Thymus (tissue), 11 donors: ENCODE results near the gene SFRP4. TPM values are rescaled to one million over a fixed set of nuclear protein-coding genes. Genes with fewer than 3 reads are reported as not detected.
A peak's percentile ranks its signal among the peaks of the same experiment; 100 is the strongest.

Source experiments
- DNase-seq, 9 donors: peaks; one replicate each; pipeline ENCODE4 v3.0.0-alpha.2; 2013; ENCODE audit warnings: low spot score in 9 of 9, low read depth in 6 of 9, missing footprints in 1 of 9
- H3K27ac ChIP-seq, 2 donors: one replicate each; pipeline ENCODE4 v1.5.1; 2013; ENCODE audit warnings: control low read depth in 1 of 2, low read depth in 1 of 2, low read length in 1 of 2, mild to moderate bottlenecking in 1 of 2, moderate library complexity in 1 of 2
- H3K27me3 ChIP-seq, 2 donors: one replicate each; pipeline ENCODE4 v1.5.1; 2013; ENCODE audit warnings: low read length in 1 of 2; ENCODE audit not compliant: control insufficient read depth in 2 of 2, insufficient read depth in 1 of 2
- H3K36me3 ChIP-seq, 2 donors: one replicate each; pipeline ENCODE4 v1.5.1; 2013; ENCODE audit warnings: low read length in 1 of 2, mild to moderate bottlenecking in 1 of 2, moderate library complexity in 1 of 2; ENCODE audit not compliant: control insufficient read depth in 2 of 2, insufficient read depth in 2 of 2
- H3K4me1 ChIP-seq, 2 donors: one replicate each; pipeline ENCODE4 v1.5.1; 2013; ENCODE audit warnings: low read length in 2 of 2; ENCODE audit not compliant: control insufficient read depth in 2 of 2, insufficient read depth in 2 of 2
- H3K4me3 ChIP-seq, 2 donors: one replicate each; pipeline ENCODE4 v1.5.1; 2013; ENCODE audit warnings: low read length in 2 of 2, control low read depth in 1 of 2, mild to moderate bottlenecking in 1 of 2
- H3K9me3 ChIP-seq, 2 donors: one replicate each; pipeline ENCODE4 v1.5.1; 2013; ENCODE audit warnings: low read length in 1 of 2, mild to moderate bottlenecking in 1 of 2; ENCODE audit not compliant: control insufficient read depth in 2 of 2, insufficient read depth in 1 of 2
- WGBS: extraction: QIAGEN DNeasy Blood & Tissue Kit; methylation state at CpG from one replicate; pipeline ENCODE4 v1.1.7; 2013; 5-methylcytosine and 5-hydroxymethylcytosine counted together
- polyA plus RNA-seq: library from polyadenylated mRNA; stranded (reverse); fragments of 200-250 nt; gene quantifications from one replicate; pipeline ENCODE4 v1.2.3, GENCODE V29; 2013
- total RNA-seq: library from RNA; stranded (reverse); fragments of 120-200 nt; gene quantifications from one replicate; pipeline ENCODE4 v1.2.4, GENCODE V29; 2013
- donor health status: healthy.

SFRP4 gene
- total and polyA plus RNA-seq, 2 donors = 0.80 to 0.98 TPM

DNA sequence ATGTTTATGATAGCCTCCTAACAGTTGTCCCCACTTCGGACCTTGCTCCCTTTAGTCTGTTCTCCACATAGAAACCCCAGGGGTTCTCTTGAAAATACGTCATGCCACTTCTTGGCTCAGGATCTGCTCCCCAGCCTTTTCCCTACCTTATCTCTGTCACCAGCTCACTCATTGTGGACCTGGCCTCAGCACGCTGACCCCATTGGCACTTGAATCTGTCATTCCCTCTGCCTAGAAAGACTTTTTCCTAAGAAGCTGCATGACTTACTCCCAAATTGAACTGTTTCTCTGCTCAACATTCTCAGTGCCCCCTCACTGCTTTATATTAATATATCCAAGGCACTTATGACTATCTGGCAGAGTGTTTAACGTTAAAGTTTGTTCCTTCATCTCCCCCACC is 12.3 kb upstream of the SFRP4 start:
- no peaks in the 10 kb centered on the region for H3K27me3 ChIP-seq
- no peak overlapping the region for H3K4me3 ChIP-seq
- H3K4me1 ChIP-seq = no peaks in the 10 kb centered on the region
- H3K36me3 ChIP-seq = peaks cover 0 to under 1% of the 10 kb centered on the region in 2 donors
- H3K27ac ChIP-seq = no peak overlapping the region
- no peak for DNase-seq
- 97% methylated on average over 4 of the region's 4 CpGs for WGBS
- H3K9me3 ChIP-seq = no peaks in the 10 kb centered on the region

DNA sequence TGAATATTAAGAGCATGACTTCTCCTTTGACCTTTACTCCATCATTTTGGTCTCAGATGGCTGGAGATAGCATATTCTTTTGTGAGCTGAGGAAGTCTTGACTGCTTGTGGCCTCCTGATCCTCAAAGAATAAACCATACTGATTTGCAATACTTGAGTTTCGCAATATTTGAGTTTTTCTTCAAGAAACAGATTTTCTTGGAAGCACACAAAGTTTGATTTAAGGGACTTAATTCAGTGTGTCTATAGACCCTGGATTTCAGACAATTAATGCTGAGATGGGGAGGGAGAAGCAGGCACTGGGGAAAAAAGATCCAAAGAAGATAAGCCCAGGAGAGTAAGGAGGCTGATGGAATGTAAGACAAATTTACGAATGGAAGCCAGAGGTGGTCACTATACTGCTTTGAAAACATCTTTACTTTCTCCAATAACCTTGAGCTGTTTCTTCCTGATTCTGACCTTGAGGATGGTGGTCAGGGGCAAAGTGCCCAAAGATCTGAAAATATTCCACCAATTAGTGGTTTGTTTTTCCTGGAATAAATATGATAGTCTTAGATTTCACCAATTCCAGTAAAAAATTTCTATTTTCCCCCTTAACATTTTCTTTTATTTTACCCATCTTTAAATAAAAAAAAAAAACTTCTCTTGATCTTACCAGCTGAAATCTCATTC is 11.3 kb upstream of the SFRP4 start:
- Histone ChIP-seq H3K9me3 (no peaks in the 10 kb centered on the region), H3K27ac (no peak overlapping the region), H3K4me1 (no peaks in the 10 kb centered on the region), H3K27me3 (no peaks in the 10 kb centered on the region), H3K4me3 (no peak overlapping the region), H3K36me3 (peaks cover 0 to 3% of the 10 kb centered on the region in 2 donors)
- WGBS = 98% methylated on average over 2 of the region's 2 CpGs
- no peak for DNase-seq

DNA sequence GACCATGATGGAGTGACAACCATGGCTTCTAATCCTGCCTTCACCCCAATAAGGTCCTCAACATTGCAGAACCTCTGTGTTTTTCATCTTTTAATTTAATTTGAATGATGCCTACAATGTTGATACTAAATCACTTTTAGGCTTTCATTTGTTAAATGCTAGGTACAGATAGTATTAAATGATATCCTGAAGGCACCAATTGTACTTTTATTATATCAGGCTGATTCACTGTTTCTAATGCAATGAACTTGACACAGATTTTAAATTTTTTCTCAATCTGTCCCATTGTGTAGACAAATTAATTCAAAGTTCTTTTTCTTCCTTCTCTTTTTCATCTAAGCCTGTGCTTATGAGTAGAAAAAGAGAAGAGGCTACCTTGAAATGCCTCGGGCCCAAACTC is 9.0 kb upstream of the SFRP4 start:
- 95% methylated on average over 1 of the region's 1 CpG for WGBS
- peaks cover 0 to 2% of the 10 kb centered on the region in 2 donors for H3K9me3 ChIP-seq
- peaks cover 0 to 3% of the 10 kb centered on the region in 2 donors for H3K36me3 ChIP-seq
- H3K4me3 ChIP-seq = no peak overlapping the region
- peaks cover 7 to 8% of the 10 kb centered on the region in 2 donors for H3K4me1 ChIP-seq
- H3K27ac ChIP-seq = no peak overlapping the region
- no peak for DNase-seq
- H3K27me3 ChIP-seq = no peaks in the 10 kb centered on the region

DNA sequence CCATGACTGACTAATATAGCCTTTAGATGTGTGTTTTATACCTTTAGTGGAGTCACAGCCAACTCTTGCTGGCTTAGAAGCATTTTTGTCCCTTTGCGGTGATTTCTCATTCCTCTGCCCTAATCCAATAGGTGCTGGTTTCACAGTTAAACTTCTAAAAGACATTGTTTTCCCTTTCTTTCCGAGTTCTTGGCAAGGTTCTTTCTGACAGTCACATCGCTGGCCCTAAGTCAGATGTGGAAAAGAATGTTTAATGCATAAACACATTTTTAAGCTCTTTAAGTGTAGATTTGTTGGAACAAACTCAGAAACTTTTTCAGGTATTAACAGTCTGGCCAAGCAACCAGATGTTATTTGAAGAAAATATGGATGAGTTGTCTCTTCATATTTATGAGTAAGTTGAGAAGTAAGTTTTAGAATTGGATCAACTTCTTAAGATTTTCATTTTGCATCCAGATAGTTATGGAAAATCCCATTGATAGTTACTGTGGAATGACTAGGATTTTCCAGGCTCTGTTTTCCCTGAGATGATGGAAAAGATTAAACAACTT is 7.9 kb upstream of the SFRP4 start:
- H3K27me3 ChIP-seq = no peaks in the 10 kb centered on the region
- peaks cover 0 to 2% of the 10 kb centered on the region in 2 donors for H3K9me3 ChIP-seq
- DNase-seq = no peak
- H3K27ac ChIP-seq = no peak overlapping the region
- peaks cover 8 to 11% of the 10 kb centered on the region in 2 donors for H3K4me1 ChIP-seq
- no peak overlapping the region for H3K4me3 ChIP-seq
- WGBS = 94% methylated on average over 3 of the region's 3 CpGs
- H3K36me3 ChIP-seq = peaks cover 0 to 3% of the 10 kb centered on the region in 2 donors

GRCh38 chr7:37923996-37924395 is 7.4 kb upstream of the SFRP4 start:
- Histone ChIP-seq H3K4me1 (peaks cover 8 to 11% of the 10 kb centered on the region in 2 donors), H3K9me3 (peaks cover 0 to 2% of the 10 kb centered on the region in 2 donors), H3K27ac (no peak overlapping the region), H3K36me3 (peaks cover 0 to 3% of the 10 kb centered on the region in 2 donors), H3K4me3 (no peak overlapping the region), H3K27me3 (peaks cover 0 to 2% of the 10 kb centered on the region in 2 donors)
- no peak for DNase-seq
- WGBS = 95% methylated on average over 1 of the region's 1 CpG

GRCh38 chr7:37921876-37922275 is 5.3 kb upstream of the SFRP4 start:
- Histone ChIP-seq H3K36me3 (peaks cover 0 to 3% of the 10 kb centered on the region in 2 donors), H3K4me3 (peak overlapping the region in 1 of 2 donors; percentile 85), H3K27me3 (peaks cover 5 to 18% of the 10 kb centered on the region in 2 donors), H3K4me1 (peaks cover 14 to 16% of the 10 kb centered on the region in 2 donors), H3K9me3 (peaks cover 0 to 2% of the 10 kb centered on the region in 2 donors), H3K27ac (no peak overlapping the region)
- 61% methylated on average over 4 of the region's 4 CpGs for WGBS
- DNase-seq = no peak

DNA sequence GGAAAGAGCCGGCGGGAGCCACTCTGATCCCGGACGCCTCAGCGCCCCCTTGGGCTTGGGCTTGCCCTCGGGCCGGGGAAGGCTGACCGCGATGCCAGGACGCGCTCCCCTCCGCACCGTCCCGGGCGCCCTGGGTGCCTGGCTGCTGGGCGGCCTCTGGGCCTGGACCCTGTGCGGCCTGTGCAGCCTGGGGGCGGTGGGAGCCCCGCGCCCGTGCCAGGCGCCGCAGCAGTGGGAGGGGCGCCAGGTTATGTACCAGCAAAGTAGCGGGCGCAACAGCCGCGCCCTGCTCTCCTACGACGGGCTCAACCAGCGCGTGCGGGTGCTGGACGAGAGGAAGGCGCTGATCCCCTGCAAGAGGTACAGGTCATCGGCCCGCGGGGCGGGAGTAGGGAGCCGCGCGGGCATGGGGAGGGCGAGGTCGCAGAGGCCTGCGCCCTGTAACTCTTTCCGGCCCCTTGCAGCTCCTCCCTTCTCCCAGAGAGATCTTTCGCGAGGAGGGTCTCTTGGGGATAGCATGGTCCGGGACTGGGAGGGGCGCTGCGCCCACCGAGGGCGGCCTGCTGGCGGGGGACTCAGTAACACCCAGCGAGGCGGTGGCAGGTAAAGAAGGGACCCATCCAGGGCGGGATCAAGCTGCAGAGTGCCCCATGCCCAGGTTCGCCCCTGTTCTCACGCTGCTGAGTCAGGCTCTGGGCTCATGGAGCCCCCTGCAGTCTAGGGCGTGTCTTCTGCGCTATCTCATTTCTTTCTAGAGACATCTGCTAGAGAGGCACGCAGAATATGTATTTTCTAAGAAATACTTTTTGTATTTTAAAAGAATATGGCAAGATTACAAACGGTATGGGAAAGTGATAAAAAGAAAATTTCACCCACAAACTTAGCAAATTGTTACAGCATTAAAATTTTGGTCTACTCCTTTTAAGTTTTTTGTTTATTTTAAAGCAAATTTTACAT is 4.5 kb upstream of the SFRP4 start:
- H3K27me3 ChIP-seq = peaks cover 11 to 26% of the 10 kb centered on the region in 2 donors
- H3K4me3 ChIP-seq = peak overlapping the region; percentile 73 to 85
- WGBS = under 1% methylated on average over 63 of the region's 63 CpGs
- H3K9me3 ChIP-seq = peaks cover 0 to 6% of the 10 kb centered on the region in 2 donors
- peaks cover 0 to 3% of the 10 kb centered on the region in 2 donors for H3K36me3 ChIP-seq
- peak overlapping the region; percentile 21 to 72 for H3K27ac ChIP-seq
- DNase-seq = peak; percentile 43 to 87 (median 64)
- H3K4me1 ChIP-seq = peaks cover 20 to 23% of the 10 kb centered on the region in 2 donors

GRCh38 chr7:37920305-37920848 is 3.8 kb upstream of the SFRP4 start, which contains the start of gene EPDR1:
TSS of gene EPDR1 (plus strand) at chr7:37920640. CDS start at chr7:37920940, 300 bp downstream.
- peaks cover 24 to 28% of the 10 kb centered on the region in 2 donors for H3K4me1 ChIP-seq
- H3K27me3 ChIP-seq = peaks cover 18 to 33% of the 10 kb centered on the region in 2 donors
- DNase-seq = peak; percentile 51 to 88 (median 65)
- peak within 1 kb of the TSS; percentile 73 to 85 for H3K4me3 ChIP-seq
- H3K9me3 ChIP-seq = peaks cover 0 to 8% of the 10 kb centered on the region in 2 donors
- peak within 1 kb of the TSS; percentile 21 to 72 for H3K27ac ChIP-seq
- H3K36me3 ChIP-seq = peaks cover 0 to 3% of the 10 kb centered on the region in 2 donors
- 10% methylated on average over 22 of the region's 22 CpGs for WGBS
